Inflammatory macrophage treated with lipopolysaccharide for 1 hour (primary cell): Measurements from ENCODE around the gene OR52W1.
"Not testable (repeated sequence)": the region's sequence is repeated elsewhere in the genome, so short reads cannot be mapped to it uniquely, and the experiment has no call there.

ENCODE experiments used
- DNase-seq, 2 donors: peaks; one replicate each; pipeline ENCODE4 v3.0.0-alpha.2; 2020 to 2022

The OR52W1 gene

DNA sequence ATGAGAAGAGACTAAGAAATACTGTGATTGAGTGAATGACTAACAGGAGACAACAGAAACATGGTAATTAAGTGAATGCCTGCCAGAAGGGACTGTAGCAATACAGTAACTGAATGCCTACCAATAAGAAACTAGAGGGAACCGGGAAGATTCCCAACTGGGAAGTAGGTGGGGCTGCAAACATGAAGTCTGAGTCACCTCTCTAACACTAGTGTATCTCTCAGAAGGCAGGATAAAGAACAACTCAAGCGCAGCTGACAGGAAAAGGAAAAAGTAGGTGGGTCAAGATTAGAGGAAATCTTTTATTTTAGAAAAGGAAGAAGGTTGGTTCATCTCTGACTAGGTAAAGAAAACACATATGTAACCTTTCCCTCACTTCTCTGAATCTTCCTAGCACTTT lies 20.3 kb downstream of the OR52W1 start:
- DNase-seq: peak; percentile 75 to 86

DNA sequence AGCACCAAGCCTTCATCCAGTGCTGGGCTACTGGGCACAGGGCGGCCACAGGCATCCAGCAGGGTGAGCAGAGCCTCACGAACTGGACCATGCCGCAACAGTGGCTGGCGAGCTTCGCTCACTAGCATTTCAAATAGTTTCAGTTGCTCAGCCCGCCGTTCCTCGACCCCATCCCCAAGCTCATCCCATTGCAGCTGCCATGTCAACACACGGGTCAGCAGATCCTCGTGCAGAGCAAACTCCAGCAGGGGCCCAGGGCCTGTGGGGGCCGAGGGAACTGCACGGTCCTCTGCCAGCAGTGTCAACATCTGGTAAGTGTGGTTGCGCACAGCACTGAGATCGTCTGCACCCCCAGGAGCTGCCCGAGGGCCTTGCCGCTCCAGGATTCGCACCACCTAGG lies 24.8 kb downstream of the OR52W1 start:
- DNase-seq: no peak

DNA sequence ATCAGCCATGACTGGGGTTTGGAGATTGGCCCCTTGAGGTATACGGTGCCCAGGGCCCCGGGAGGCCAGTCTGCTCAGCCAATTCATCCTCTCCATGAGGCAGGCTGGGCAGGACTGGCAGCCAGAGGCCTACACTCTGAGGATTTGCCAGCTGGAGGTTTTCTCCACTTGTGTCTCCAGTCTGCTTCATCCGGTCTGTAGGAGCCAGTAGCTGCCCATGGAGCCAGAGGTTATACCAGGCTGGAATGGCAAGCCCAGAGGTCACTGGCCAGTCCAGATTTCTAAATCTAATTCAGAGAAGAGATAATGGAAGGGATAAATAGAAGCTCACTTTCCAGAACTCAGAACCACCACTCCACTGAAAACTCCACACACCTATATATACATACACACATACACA lies 25.4 kb downstream of the OR52W1 start:
- DNase-seq: no peak

DNA sequence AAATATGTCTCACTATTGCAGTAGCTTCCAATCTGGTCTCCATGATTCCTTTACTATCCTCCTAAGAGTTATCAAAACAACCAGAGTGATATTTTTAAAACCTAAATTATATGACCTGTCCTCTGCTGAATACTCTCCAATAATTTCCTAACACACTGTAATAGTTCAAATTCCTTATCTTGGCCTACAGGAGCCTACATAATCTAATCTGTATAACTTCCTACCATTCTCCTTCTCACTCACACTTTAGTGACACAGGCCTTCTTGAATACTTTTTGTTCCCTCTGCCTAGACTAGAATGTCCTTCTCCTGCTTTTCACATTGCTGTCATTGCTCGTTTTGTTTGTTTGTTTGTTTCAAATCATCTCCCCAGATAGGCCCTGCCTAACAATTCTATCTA lies 26.0 kb downstream of the OR52W1 start:
- DNase-seq: no peak

DNA sequence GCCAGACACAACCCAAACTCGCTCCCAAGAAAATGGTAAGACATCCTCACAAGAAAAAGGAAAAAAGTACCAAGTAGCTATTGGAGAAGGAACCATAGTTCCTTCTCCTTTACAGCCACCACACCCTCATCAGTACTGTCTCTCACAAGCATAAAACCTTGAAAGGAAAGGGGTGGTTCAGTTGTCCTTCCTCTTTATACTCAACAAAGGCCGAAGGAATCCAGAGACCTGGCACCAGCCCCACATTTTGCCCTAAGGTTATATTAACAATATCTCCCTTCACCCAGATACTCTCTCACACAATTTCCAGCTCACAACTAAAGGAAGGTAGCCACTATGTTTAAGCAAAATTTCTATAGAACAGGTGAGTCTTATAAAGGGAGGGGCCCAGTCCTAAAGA lies 26.9 kb downstream of the OR52W1 start:
- DNase-seq: peak in 1 of 2 donors; percentile 45

DNA sequence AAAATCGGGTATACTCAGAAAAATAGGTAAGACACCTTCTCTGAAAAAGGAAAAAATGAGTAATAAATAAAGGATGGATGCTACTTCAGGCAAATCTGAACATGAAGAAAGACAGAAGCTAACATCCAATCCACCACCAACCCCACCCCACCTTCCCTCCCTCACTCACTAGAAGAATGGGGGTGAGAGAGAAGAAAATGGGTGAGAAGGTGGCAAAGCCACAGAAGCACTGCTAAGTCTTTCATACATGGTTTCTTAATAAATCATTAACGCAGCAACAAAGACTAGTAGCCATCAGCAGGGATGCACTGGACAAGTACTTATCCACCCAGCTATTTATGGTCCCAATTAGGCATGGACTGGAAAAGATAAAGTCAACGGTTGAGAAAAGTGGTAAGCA lies 29.5 kb downstream of the OR52W1 start:
- DNase-seq: no peak

DNA sequence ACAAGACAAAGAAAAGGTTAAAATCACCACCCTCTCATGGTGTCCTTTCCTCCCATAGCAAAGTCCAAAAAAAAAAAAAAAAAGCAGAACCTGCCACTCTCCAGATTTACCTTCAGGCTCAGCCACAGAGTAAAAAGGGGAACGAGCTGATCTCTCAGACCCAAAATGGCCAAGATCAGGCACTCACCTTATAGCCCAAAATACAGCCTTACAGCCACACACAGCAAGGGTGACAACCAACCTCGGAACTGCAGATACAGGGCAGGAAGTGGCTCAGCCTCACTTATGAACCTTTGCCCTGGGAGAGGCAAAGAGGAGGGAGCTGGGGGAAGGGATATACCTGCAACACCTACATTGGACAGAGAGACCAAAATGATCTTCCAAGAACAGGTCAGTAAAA lies 30.9 kb downstream of the OR52W1 start:
- no peak for DNase-seq

DNA sequence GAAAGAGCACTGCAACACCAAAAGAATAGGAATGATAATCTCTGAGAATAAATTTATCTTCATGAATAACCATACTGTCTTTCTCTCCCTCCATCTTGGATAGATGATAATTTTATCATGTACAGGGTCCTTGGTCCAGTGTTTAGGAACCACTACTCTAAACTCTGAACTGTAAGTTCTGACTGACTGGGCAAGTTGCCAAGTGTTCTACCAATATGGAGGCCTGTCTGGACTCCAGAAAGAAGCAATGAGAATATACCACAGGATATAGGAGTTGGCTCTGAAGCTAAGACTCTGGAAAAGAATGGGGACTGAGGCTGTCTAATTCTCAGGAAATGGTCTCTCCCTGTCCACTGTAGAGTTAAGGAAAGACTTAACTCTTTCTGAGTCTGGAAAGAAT lies 33.9 kb downstream of the OR52W1 start:
- DNase-seq: no peak

DNA sequence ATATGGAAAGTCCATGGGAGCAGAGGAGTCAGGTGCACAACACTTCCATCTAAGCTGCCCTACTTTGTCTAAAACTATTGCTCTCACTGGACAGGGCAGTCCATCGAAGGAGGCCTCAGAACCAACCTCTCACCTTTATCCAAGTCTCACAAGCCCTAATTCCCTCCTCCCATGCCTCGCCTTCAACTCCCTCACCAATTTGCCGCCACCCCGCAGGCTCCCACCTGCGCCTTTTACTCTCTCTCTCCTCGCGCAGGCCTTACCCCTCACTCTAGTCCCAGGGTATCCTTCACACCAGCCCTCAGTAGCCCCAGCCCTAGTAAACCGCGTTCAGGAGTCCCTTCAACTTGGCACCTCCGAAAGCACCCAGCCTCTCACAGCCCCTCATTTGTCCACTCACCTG lies 35.0 kb downstream of the OR52W1 start:
- no peak for DNase-seq

DNA sequence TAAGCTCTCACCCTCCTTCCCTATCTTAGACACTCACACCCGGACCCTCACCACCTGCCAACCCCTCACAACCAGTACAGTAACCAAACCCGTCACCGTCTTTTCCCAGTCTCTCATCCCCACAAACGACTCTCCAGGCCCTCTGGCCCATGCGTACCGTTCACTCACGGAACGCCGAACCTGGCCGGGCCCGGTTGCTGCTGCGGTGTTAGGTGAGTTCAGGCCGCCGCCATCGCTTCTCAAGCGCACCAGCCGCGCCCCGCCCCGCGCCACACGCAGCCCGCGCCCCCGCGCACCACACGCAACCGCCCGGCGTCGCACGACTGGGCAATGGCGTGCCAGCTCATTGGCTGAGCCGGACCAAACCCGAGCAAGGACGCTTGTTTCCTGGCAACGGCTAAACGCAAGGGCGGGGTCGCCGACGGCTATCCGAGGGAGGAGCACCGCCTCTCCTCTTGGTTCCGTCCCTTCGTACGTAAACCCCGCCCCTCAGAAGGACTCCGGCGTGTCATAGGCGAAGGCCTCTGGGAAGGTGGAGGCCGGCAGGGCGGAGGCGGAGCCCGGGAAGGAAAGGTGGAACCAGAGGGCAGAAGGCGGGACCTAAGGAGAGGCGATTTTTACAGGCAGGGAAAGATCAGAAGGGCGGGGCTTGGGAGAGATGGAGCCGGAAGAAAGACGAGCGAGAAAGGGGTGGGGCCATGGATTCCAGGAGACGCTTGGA lies 35.5 kb downstream of the OR52W1 start, which contains the start of gene FHIP1B:
Gene FHIP1B, minus strand, starts transcription at position 250 of the 721 bp plus-strand sequence. CDS start 10,120 bp downstream, outside the sequence.
- DNase-seq: peak; percentile 99 to 100

DNA sequence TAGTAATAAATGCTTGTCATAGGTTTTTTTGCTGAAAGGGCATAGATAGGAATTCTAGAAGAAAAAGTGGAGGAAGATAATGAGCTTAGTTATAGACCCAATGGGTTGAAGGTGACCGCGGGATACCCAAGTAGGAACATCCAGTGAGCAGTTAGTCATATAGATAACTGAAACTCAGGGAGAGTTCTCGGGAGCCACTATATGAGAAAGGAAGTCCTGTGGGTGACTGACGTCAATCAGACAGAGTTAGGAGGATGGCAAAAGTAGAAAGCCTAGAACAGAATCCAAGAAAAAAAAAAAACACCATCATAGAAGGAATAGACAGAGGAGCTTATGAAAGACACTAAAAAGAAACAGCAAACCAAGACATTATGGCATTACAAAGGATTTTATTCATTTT lies 38.2 kb downstream of the OR52W1 start:
- peak; percentile 23 to 47 for DNase-seq

DNA sequence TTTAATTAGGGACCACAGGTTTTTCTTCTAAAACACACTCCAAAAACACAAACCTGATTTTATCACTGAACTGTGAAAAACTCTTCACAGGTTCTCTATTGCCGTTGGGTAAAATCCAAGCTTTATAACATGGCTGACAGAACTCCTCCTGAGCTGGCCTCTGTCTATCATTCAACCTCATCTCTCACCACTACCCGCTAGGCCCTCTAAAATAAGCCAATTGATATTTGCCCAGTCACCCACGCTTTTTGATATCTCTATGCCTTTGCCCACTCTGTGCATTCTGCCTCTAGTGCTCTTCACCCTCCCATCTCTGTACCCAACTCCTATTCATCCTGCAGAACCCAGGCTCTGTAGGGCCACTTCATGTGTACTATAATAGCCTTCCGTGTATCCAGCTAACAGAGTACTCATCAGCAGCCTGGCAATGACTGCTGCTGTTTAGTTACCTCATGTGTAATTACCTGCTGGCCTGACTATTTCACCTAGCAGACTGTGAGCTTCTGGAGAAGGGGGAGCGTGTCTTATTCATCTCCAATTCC lies 38.8 kb downstream of the OR52W1 start:
- DNase-seq: no peak

DNA sequence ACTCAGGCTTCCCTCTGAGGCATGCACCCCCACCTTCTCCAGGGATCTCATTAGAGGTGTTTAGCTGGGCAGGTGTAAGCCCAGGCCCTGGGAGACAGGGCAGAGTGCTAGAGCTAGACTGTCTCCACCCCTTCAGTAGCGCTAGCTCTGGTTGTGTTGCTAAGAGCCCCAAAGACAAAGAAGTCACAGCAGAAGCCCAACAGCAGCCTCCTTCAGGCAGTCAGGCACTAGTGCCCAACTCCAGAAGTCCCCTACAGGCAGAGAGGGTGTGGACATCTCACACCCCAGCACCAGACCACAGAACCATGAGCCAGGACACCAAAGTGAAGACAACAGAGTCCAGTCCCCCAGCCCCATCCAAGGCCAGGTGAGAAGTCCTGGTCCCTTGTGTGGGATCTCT lies 39.9 kb downstream of the OR52W1 start, which contains the start of gene CNGA4:
Gene CNGA4, plus strand, starts transcription at position 188 of the 400 bp plus-strand sequence. Its CDS starts 118 bp downstream, at position 306.
- DNase-seq: no peak

DNA sequence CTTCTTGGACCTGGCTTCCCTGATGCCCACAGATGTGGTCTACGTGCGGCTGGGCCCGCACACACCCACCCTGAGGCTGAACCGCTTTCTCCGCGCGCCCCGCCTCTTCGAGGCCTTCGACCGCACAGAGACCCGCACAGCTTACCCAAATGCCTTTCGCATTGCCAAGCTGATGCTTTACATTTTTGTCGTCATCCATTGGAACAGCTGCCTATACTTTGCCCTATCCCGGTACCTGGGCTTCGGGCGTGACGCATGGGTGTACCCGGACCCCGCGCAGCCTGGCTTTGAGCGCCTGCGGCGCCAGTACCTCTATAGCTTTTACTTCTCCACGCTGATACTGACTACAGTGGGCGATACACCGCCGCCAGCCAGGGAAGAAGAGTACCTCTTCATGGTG lies 41.1 kb downstream of the OR52W1 start:
- no peak for DNase-seq

DNA sequence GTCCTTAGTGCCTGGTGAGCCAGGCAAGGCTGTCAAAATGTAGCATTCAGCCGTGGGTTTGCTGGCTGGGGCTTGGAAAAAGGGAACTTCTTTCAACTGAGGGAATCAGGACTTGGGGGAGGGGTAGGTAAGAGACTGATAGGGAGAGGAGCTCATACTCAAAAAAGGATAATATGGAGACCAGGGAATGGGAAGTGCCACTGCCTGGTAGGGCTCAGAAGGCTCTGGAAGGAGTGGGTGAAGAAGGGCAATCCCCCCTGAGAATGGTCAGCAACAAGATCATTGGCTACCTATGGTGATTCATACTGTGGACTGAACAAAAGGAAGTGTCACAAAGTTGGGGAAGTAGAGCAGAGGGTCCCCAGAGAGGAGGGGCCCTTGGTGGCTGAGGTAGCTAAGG lies 41.8 kb downstream of the OR52W1 start:
- DNase-seq: peak; percentile 16 to 22

DNA sequence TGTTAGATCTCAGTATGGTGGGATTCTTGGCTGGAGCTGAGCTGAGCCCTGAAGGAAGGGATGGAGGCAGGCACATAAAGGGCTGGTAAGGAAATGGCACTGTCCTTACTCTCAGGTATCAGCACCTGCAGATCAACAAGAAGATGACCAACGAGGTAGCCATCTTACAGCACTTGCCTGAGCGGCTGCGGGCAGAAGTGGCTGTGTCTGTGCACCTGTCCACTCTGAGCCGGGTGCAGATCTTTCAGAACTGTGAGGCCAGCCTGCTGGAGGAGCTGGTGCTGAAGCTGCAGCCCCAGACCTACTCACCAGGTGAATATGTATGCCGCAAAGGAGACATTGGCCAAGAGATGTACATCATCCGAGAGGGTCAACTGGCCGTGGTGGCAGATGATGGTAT lies 42.3 kb downstream of the OR52W1 start:
- DNase-seq: no peak

DNA sequence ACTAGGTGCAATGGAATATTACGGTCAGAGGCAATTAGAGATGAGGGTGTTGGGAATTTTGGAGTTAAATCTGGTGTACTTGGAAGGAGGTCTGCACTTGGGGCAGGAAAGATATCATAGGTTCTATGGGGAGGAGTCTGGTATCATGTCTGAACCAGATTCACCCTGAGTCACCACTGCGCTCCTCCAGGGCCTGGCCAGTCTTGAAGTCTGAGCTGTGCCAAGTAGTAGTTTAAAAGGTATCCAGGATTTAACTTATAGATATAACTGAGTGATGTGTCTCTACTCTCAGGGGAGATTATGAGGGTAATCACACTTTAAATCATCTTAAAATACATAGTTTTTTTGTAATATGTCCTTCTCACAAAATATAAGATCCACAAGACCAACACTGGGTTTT lies 46.5 kb downstream of the OR52W1 start:
- DNase-seq: no peak

DNA sequence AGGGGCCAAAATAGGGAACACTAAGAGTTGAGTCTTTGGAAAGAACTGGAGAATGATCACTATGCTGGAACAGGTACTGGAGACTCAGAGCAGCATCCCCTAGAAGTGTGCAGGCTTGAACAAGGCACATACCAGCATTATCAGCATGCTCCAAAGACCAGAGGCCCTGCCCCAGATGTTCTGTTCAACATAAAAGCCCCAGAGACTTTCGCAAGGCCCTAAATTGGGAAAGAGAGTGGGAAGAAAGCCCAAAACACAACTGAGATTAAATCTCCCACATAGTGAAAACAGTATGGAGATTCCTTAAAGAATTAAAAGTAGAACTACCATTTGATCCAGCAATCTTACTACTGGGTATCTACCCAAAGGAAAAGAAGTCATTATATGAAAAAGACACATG lies 49.2 kb downstream of the OR52W1 start:
- DNase-seq: peak in 1 of 2 donors; percentile 33

DNA sequence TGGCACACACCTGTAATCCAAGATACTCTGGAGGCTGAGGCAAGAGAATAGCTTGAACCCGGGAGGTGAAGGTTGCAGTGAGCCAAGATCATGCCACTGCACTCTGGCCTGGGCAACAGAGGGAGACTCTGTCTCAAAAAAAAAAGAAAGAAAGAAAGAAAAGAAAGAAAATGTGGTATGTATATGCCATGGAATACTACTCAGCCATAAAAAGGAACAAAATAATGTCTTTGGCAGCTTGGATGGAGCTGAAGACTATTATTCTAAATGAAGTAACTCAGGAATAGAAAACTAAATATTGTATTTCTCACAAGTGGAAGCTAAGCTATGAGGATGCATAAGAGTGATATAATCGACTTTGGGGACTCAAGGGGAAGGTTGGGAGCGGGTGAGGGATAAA lies 49.9 kb downstream of the OR52W1 start:
- DNase-seq: not testable (repeated sequence)
